GM19452 (cell line): Measurements from ENCODE around the gene PHIP.
A peak's percentile ranks its signal among the peaks of the same experiment; 100 is the strongest.
"Not testable (repeated sequence)": the region's sequence is repeated elsewhere in the genome, so short reads cannot be mapped to it uniquely, and the experiment has no call there.

Source experiments
- ATAC-seq: cut with Tn5 transposase; IDR thresholded peaks from one replicate; pipeline ENCODE4 v1.9.1; 2021; ENCODE audit not compliant: unreplicated experiment

The PHIP gene

GRCh38 chr6:79078075-79078969 is at the start of gene PHIP:
Gene PHIP, minus strand, starts transcription at chr6:79078254. Its CDS starts 186 bp downstream, at chr6:79078068.
- ATAC-seq: peak; percentile 66

GRCh38 chr6:79127660-79128059 is 49.6 kb upstream of the PHIP start:
- ATAC-seq: no peak

GRCh38 chr6:79119217-79119616 is 41.2 kb upstream of the PHIP start:
- no peak for ATAC-seq

- ATAC-seq: no peak
Observed at GRCh38 chr6:79117752-79118151, 39.7 kb upstream of the PHIP start.

- no peak for ATAC-seq
Observed at GRCh38 chr6:79115553-79116182, 37.6 kb upstream of the PHIP start.

GRCh38 chr6:79111549-79111948 is 33.5 kb upstream of the PHIP start:
- no peak for ATAC-seq

GRCh38 chr6:79101164-79101563 is 23.1 kb upstream of the PHIP start:
- ATAC-seq: no peak

- ATAC-seq: no peak
Observed at GRCh38 chr6:79100304-79100703, 22.2 kb upstream of the PHIP start.

GRCh38 chr6:79094938-79095337 is 16.9 kb upstream of the PHIP start:
- ATAC-seq: no peak

GRCh38 chr6:79091801-79092200 is 13.7 kb upstream of the PHIP start:
- ATAC-seq: not testable (repeated sequence)

- no peak for ATAC-seq
Observed at GRCh38 chr6:79089552-79090404, 11.7 kb upstream of the PHIP start.

- ATAC-seq: no peak
Observed at GRCh38 chr6:79084693-79085092, 6.6 kb upstream of the PHIP start.

GRCh38 chr6:79082304-79082703 is 4.2 kb upstream of the PHIP start:
- ATAC-seq: no peak

- no peak for ATAC-seq
Observed at GRCh38 chr6:79081663-79082062, 3.6 kb upstream of the PHIP start.

- no peak for ATAC-seq
Observed at GRCh38 chr6:79079561-79080041, 1.5 kb upstream of the PHIP start.

- peak; percentile 21 for ATAC-seq
Observed at GRCh38 chr6:79077715-79078074, 359 bp downstream of the PHIP start.

GRCh38 chr6:79076782-79077641 is 1.0 kb downstream of the PHIP start:
- peak; percentile 50 for ATAC-seq

- no peak for ATAC-seq
Observed at GRCh38 chr6:79076160-79076559, 1.9 kb downstream of the PHIP start.

- ATAC-seq: no peak
Observed at GRCh38 chr6:79073888-79074287, 4.2 kb downstream of the PHIP start.

- peak; percentile 23 for ATAC-seq
Observed at GRCh38 chr6:79072640-79073181, 5.3 kb downstream of the PHIP start.
